Measurements from ENCODE around the gene KCNQ1OT1.

GRCh38 chr11:2677127-2677526 lies 22.7 kb downstream of the KCNQ1OT1 start:
- TF ChIP-seq POLR2B (IDR thresholded peaks at IDR 0.05; ENCODE audit: low read depth, partially characterized antibody) (no peak), CEBPB (tag; IDR thresholded peaks at IDR 0.05) (no peak), CREB1 (IDR thresholded peaks at IDR 0.05) (no peak), CREB1 (CRISPR knock-in tag; IDR thresholded peaks at IDR 0.05) (no peak), SETDB1 (IDR thresholded peaks at IDR 0.05; ENCODE audit: low read length) (no peak), CTCF (IDR thresholded peaks at IDR 0.05 in 2 of 3, conservative IDR thresholded peaks at IDR 0.05 in 1 of 3; ENCODE audit: insufficient read depth in 2 of 3, low read depth in 1 of 3, low read length in 3 of 3) (no peak), ZNF384 (IDR thresholded peaks at IDR 0.05; ENCODE audit: low read depth, low read length) (no peak), SIRT6 (IDR thresholded peaks at IDR 0.05; ENCODE audit: low read depth, low read length) (no peak)
- TF ChIP-seq, protein P1, sequence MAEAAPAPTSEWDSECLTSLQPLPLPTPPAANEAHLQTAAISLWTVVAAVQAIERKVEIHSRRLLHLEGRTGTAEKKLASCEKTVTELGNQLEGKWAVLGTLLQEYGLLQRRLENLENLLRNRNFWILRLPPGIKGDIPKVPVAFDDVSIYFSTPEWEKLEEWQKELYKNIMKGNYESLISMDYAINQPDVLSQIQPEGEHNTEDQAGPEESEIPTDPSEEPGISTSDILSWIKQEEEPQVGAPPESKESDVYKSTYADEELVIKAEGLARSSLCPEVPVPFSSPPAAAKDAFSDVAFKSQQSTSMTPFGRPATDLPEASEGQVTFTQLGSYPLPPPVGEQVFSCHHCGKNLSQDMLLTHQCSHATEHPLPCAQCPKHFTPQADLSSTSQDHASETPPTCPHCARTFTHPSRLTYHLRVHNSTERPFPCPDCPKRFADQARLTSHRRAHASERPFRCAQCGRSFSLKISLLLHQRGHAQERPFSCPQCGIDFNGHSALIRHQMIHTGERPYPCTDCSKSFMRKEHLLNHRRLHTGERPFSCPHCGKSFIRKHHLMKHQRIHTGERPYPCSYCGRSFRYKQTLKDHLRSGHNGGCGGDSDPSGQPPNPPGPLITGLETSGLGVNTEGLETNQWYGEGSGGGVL (CRISPR knock-in tag; IDR thresholded peaks at IDR 0.05) = no peak
